ENCODE measurements around the gene HTT.

The HTT gene

DNA sequence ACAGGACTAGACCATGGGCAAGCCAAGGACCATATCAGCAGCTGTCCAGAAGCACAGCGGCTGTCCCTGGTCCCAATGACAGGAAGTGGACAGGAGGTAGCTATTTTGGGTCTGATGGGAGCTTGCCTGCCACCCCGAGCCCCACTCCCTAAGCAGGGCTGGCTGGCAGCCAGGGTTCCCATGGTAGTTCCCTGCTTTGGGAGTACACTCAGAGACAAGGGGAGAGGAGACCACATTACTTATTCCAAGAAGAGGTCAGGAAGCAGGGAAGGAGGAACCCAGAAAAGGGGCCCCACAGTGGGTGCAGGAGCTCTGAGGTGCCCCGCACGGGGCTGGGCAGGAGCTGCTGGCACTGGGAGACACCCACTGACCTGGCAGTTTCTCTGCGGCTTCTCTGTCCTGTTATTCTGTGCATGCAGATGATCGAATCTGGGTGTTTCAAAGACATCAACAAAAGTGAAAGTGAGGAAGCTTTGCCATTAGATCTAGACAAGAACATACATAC, 36.5 kb upstream of the HTT start:
- peak; percentile 52 for DNase-seq (ENCODE audit: extremely low read depth, insufficient read length)
- TF ChIP-seq, protein P1, sequence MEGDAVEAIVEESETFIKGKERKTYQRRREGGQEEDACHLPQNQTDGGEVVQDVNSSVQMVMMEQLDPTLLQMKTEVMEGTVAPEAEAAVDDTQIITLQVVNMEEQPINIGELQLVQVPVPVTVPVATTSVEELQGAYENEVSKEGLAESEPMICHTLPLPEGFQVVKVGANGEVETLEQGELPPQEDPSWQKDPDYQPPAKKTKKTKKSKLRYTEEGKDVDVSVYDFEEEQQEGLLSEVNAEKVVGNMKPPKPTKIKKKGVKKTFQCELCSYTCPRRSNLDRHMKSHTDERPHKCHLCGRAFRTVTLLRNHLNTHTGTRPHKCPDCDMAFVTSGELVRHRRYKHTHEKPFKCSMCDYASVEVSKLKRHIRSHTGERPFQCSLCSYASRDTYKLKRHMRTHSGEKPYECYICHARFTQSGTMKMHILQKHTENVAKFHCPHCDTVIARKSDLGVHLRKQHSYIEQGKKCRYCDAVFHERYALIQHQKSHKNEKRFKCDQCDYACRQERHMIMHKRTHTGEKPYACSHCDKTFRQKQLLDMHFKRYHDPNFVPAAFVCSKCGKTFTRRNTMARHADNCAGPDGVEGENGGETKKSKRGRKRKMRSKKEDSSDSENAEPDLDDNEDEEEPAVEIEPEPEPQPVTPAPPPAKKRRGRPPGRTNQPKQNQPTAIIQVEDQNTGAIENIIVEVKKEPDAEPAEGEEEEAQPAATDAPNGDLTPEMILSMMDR (IDR thresholded peaks at IDR 0.05; ENCODE audit: insufficient read depth, low read length, poor library complexity, severe bottlenecking) = no peak
- no peaks in the 10 kb centered on the region for H3K36me3 ChIP-seq (ENCODE audit: control insufficient read depth, insufficient read depth, low read length)
- H3K4me3 ChIP-seq (replicated peaks; ENCODE audit: low read depth, low read length) = 0 out of 2 replicates have a peak overlapping the region, but pooled peaks have one; percentile 2
- no peaks in the 10 kb centered on the region for H3K27me3 ChIP-seq (replicated peaks; ENCODE audit: control insufficient read depth, insufficient read depth, low read length)

GRCh38 chr4:3039706-3040366, 34.6 kb upstream of the HTT start:
- Histone ChIP-seq H3K36me3 (ENCODE audit: control insufficient read depth, insufficient read depth, low read length) (no peaks in the 10 kb centered on the region), H3K27me3 (replicated peaks; ENCODE audit: control insufficient read depth, insufficient read depth, low read length) (no peaks in the 10 kb centered on the region), H3K4me3 (replicated peaks; ENCODE audit: low read depth, low read length) (peak overlapping the region; percentile 82)
- DNase-seq (ENCODE audit: extremely low read depth, insufficient read length) = peak; percentile 34
- TF ChIP-seq, protein P1 (IDR thresholded peaks at IDR 0.05; ENCODE audit: insufficient read depth, low read length, poor library complexity, severe bottlenecking) = no peak

DNA sequence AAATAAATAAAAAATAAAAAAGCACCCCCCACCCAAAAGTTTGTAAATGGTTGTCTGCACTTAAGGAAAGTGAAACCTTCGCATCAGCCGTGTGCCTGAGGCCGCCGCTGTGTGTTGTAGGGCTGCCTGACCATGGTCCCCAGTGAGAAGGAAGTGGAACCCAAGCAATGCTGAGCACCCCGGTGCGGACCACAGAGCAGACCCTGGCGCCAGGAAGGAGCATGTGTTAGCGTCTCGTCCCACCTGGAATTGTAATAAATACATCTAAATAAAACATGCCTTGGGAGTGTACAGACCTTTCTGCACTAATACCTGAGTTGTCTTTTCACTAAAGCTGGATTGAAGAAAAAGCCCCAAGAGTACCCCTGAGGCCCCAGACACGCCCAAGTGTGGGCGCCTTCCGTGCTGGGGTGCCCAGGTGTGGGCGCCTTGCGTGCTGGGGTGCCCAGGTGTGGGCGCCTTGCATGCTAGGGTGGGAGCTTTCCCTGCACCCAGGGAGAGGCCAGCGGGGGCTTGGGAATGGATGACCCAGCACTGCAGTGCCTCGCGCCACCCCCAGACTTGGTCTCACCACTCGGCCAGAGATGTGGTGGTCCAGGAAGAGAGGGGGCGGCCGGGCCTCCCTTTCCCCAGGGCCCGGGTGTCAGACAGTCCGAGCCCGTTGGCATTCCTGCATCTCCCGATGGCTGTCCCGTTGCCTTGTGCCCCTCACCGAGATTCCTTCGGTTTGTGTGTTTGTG, 33.9 kb upstream of the HTT start:
- TF ChIP-seq, protein P1 (IDR thresholded peaks at IDR 0.05; ENCODE audit: insufficient read depth, low read length, poor library complexity, severe bottlenecking) = no peak
- Histone ChIP-seq H3K4me3 (replicated peaks; ENCODE audit: low read depth, low read length) (peak overlapping the region; percentile 82), H3K36me3 (ENCODE audit: control insufficient read depth, insufficient read depth, low read length) (no peaks in the 10 kb centered on the region), H3K27me3 (replicated peaks; ENCODE audit: control insufficient read depth, insufficient read depth, low read length) (no peaks in the 10 kb centered on the region)
- DNase-seq (ENCODE audit: extremely low read depth, insufficient read length) = peak; percentile 71

DNA sequence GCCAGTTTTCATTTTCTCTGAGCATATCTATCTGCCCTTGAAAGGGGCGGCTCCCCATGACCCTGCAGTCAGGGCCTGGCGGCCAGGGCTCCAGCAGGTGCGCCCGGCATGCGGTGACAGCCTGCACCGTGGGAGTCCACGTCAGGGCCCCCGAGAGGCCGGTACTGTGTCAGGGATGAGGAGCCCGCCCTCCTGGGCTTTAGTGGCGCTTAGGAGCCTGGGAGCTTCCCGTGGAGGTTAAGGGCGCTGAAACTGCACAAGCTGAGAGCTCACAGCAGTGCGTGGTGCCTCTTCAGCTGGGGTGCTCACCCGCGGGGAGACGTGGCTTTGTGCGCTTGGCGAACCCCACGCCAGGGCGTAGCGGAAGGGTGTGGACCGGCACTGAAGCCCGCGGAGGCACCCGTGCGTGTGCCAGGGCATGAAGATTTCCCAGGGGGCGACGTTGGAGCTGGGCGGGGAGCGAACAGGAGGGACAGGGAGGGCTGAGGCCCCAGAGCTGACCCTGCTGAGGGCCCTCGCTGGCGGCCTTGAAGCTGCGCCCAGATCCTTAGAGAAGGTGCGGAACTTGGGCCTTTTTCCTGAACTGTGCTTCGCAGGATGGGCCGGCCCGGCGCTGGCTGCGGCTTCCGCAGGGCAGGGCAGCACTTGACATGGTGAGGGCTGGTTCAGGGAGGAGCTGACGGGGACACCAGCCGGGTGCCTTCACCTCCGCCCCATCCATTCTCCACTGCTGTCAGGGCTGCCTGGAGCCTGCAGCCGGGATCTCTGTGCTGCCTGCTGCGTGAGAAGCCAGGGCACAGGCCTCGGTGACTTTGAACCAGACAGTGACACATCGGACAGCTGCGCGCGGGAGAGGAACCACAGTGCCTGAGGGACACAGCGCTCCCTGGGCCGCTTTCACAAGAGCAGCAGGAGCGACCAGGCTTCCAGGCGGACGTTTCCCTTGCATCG, 33.0 kb upstream of the HTT start:
- DNase-seq (ENCODE audit: extremely low read depth, insufficient read length) = peak; percentile 82
- TF ChIP-seq, protein P1 (IDR thresholded peaks at IDR 0.05; ENCODE audit: insufficient read depth, low read length, poor library complexity, severe bottlenecking) = no peak
- Histone ChIP-seq H3K4me3 (replicated peaks; ENCODE audit: low read depth, low read length) (peak overlapping the region; percentile 82), H3K27me3 (replicated peaks; ENCODE audit: control insufficient read depth, insufficient read depth, low read length) (no peaks in the 10 kb centered on the region), H3K36me3 (ENCODE audit: control insufficient read depth, insufficient read depth, low read length) (no peaks in the 10 kb centered on the region)

DNA sequence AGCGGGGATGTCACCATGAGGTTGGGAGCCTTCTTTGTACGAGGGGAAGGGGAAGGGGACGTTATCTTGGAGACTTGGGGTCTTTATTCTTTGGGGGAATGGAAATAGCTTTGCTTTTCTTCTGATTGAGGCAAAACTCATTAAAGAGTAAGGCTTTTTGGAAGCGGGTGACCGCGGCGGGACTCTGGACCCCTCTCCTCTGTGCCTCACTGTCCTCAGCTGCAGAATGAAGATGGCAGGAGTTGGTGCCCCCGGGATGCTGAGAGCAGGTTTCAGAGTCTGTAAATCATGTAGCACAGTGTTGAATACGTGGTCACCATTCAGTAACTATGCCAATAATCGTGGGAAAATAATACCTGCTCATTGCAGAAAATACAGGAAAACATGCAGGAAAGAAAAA, 32.3 kb upstream of the HTT start:
- no peaks in the 10 kb centered on the region for H3K36me3 ChIP-seq (ENCODE audit: control insufficient read depth, insufficient read depth, low read length)
- TF ChIP-seq, protein P1 (IDR thresholded peaks at IDR 0.05; ENCODE audit: insufficient read depth, low read length, poor library complexity, severe bottlenecking) = no peak
- H3K27me3 ChIP-seq (replicated peaks; ENCODE audit: control insufficient read depth, insufficient read depth, low read length) = no peaks in the 10 kb centered on the region
- DNase-seq (ENCODE audit: extremely low read depth, insufficient read length) = no peak
- H3K4me3 ChIP-seq (replicated peaks; ENCODE audit: low read depth, low read length) = peak overlapping the region; percentile 82
